HEK293T (cell line): ENCODE results near the gene TK2.

Source experiments
- ARNT ChIP-seq: fragments of 450-650 bp; IDR thresholded peaks from 2 replicates; pipeline ENCODE4 v1.6.1; 2017; ENCODE audit warnings: mild to moderate bottlenecking
- BHLHE40 ChIP-seq: fragments of 450-650 bp; IDR thresholded peaks from 2 replicates; pipeline ENCODE4 v1.6.1; 2016; ENCODE audit warnings: mild to moderate bottlenecking, moderate library complexity, borderline replicate concordance
- FOXM1 ChIP-seq: fragments of 450-650 bp; IDR thresholded peaks from 2 replicates; pipeline ENCODE4 v1.6.1; 2017; ENCODE audit warnings: mild to moderate bottlenecking, borderline replicate concordance
- LEF1 ChIP-seq: fragments of 450-650 bp; IDR thresholded peaks from 2 replicates; pipeline ENCODE4 v1.6.1; 2017; ENCODE audit warnings: mild to moderate bottlenecking, borderline replicate concordance
- NFRKB ChIP-seq: fragments of 450-650 bp; IDR thresholded peaks from 2 replicates; pipeline ENCODE4 v1.6.1; 2016; ENCODE audit warnings: mild to moderate bottlenecking, moderate library complexity
- PKNOX1 ChIP-seq: fragments of 450-650 bp; IDR thresholded peaks from 2 replicates; pipeline ENCODE4 v1.6.1; 2016
- SP1 ChIP-seq: fragments of 450-650 bp; IDR thresholded peaks from 2 replicates; pipeline ENCODE4 v1.6.1; 2017

- TF ChIP-seq LEF1, result no peak
- TF ChIP-seq SP1, result no peak
- TF ChIP-seq ARNT, result no peak
- TF ChIP-seq FOXM1, result no peak
- TF ChIP-seq BHLHE40, result no peak
- no peak for TF ChIP-seq NFRKB
- no peak for TF ChIP-seq PKNOX1
Observed at GRCh38 chr16:66488505-66488904, 61.4 kb downstream of the TK2 start.
